Epithelial cell of esophagus (primary cell): ENCODE results near the gene TM2D1.

Source experiments
- DNase-seq: peaks from one replicate; pipeline ENCODE4 v3.0.0; 2010; ENCODE audit warnings: low read depth
- H3K4me3 ChIP-seq: 2 replicates; pipeline ENCODE4 v1.5.1; 2011; ENCODE audit warnings: mild to moderate bottlenecking, low read length, control low read depth
- TF ChIP-seq, protein P1 (sequence below): IDR thresholded peaks from 2 replicates; pipeline ENCODE4 v1.5.1; 2011; ENCODE audit warnings: low read depth, mild to moderate bottlenecking, low read length, control low read depth, inconsistent platforms; ENCODE audit not compliant: insufficient read depth; ENCODE audit errors: missing control alignments

TM2D1 gene

DNA sequence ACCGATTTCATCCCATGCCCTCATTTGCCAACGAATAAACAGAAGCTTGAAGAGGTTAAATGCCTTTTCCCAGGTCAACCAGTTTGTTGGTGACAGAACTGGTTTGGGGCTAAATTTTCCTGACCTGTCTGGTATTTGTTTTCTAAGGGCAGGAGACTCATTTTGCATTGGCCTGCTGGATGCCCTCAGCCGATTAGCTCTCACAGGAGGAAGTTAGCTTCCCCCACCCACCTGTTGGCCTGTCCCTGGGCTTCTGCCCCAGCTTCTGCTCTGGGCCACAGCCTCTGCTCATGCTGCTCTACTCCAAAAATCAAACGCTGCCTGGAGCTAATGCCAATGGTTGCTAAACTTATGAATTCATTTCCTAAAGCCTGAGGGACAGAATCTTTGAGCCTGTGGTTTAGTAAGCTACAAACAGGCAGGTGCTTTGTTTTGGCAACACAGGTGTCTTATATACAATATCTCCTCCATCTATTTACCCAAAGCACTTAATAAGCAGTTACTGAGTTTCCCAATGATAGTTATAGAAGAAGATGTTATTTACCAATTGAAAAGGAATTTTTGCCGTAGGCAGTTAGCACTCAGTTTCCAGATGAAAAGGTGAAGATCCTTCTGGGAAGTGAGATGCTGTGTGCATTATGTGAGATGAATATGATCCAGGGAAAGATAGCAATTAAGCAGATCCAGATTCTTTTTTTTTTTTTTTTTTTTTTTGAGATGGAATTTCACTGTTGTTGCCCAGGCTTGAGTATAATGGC lies 82.3 kb downstream of the TM2D1 start:
- DNase-seq, result no peak
- H3K4me3 ChIP-seq, result no peak overlapping the region
- TF ChIP-seq, protein P1, sequence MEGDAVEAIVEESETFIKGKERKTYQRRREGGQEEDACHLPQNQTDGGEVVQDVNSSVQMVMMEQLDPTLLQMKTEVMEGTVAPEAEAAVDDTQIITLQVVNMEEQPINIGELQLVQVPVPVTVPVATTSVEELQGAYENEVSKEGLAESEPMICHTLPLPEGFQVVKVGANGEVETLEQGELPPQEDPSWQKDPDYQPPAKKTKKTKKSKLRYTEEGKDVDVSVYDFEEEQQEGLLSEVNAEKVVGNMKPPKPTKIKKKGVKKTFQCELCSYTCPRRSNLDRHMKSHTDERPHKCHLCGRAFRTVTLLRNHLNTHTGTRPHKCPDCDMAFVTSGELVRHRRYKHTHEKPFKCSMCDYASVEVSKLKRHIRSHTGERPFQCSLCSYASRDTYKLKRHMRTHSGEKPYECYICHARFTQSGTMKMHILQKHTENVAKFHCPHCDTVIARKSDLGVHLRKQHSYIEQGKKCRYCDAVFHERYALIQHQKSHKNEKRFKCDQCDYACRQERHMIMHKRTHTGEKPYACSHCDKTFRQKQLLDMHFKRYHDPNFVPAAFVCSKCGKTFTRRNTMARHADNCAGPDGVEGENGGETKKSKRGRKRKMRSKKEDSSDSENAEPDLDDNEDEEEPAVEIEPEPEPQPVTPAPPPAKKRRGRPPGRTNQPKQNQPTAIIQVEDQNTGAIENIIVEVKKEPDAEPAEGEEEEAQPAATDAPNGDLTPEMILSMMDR, result no peak

- TF ChIP-seq, protein P1, result peak; percentile 83
- DNase-seq, result peak; percentile 76
- H3K4me3 ChIP-seq, result no peak overlapping the region
These were observed 83.2 kb downstream of the TM2D1 start for GRCh38 chr1:61641578-61642336.

- no peak for DNase-seq
- TF ChIP-seq, protein P1, result no peak
- no peak overlapping the region for H3K4me3 ChIP-seq
These were observed 84.1 kb downstream of the TM2D1 start for GRCh38 chr1:61640531-61641530.

GRCh38 chr1:61639608-61640336 lies 85.2 kb downstream of the TM2D1 start:
- no peak overlapping the region for H3K4me3 ChIP-seq
- DNase-seq, result no peak
- TF ChIP-seq, protein P1, result no peak

- no peak overlapping the region for H3K4me3 ChIP-seq
- TF ChIP-seq, protein P1, result no peak
- no peak for DNase-seq
These were observed 85.9 kb downstream of the TM2D1 start for GRCh38 chr1:61638911-61639605.
